K562 (cell line): ENCODE measurements around the gene SELPLG. TPM values are rescaled to one million over a fixed set of nuclear protein-coding genes. Genes with fewer than 3 reads are reported as not detected.
A peak's percentile ranks its signal among the peaks of the same experiment; 100 is the strongest.

ENCODE experiments used
- ATAC-seq: fragments of 200-7000 bp; cut with Tn5 transposase; 3 replicates; pipeline ENCODE4 v1.9.1; 2020; ENCODE audit warnings: moderate library complexity
- BruUV-seq: library from RNA; stranded (reverse); fragments of 400-500 nt; replicated peaks from 2 replicates; lab custom pipeline; 2021; lab: Mats Ljungman, UMichigan
- CTCF ChIA-PET: fragments of 300-600 bp; formaldehyde crosslinking; extraction: SDS; loops from one replicate; lab custom pipeline; 2021; ENCODE audit warnings: low intra/inter-chr PET ratio; lab: Yijun Ruan, JAX
- POLR2A ChIA-PET: fragments of 300-600, 350-650 bp; sonication (Branson Sonifier 250); formaldehyde crosslinking; extraction: SDS; loops from one replicate; lab custom pipeline; 2021; ENCODE audit warnings: antibody characterized with exemption, inconsistent platforms; lab: Yijun Ruan, JAX
- DNase-seq, 4 experiments: peaks; one replicate each; pipeline versions ENCODE4 v3.0.0 to v3.0.0-alpha.2; 2011 to 2018; ENCODE audit warnings: low spot score in 3 of 4, mixed read lengths in 3 of 4; ENCODE audit errors: extremely low read depth in 1 of 4
- FAIRE-seq: peaks from 2 replicates; lab custom pipeline; 2011; peaks lifted over from hg19 to GRCh38; lab: Jason Lieb, UNC
- H2AFZ ChIP-seq: 2 replicates; pipeline ENCODE4 v1.6.0; 2011; ENCODE audit warnings: low read depth, low read length, control low read depth, inconsistent platforms
- H3K27ac ChIP-seq: fragments of 200-600 bp; 3 replicates; pipeline ENCODE4 v1.8.0; 2011; ENCODE audit warnings: low read depth, mild to moderate bottlenecking, control low read depth, inconsistent platforms, low read length, moderate library complexity, mixed read lengths; ENCODE audit errors: extremely low read depth
- H3K27me3 ChIP-seq, 2 experiments: fragments of 300-600 bp in 1 of 2; 2 replicates in 1 of 2; 3 replicates in 1 of 2; pipeline versions ENCODE4 v1.6.0 to v1.8.0; 2011; ENCODE audit warnings: inconsistent platforms in 2 of 2, low read length in 2 of 2, mild to moderate bottlenecking in 1 of 2, mixed read lengths in 1 of 2, moderate library complexity in 1 of 2; ENCODE audit not compliant: control insufficient read depth in 2 of 2, insufficient read depth in 2 of 2
- H3K36me3 ChIP-seq: fragments of 300-600 bp; 3 replicates; pipeline ENCODE4 v1.8.0; 2011; ENCODE audit warnings: mild to moderate bottlenecking, low read length, inconsistent platforms; ENCODE audit not compliant: control insufficient read depth, insufficient read depth
- H3K4me1 ChIP-seq, 2 experiments: fragments of 200-600 bp in 1 of 2; replicated peaks in 1 of 2; 2 replicates in 1 of 2; 3 replicates in 1 of 2; pipeline versions ENCODE4 v1.5.1 to v1.8.0; 2011; ENCODE audit warnings: inconsistent platforms in 2 of 2, low read length in 2 of 2, mild to moderate bottlenecking in 1 of 2, mixed read lengths in 1 of 2, moderate library complexity in 1 of 2; ENCODE audit not compliant: control insufficient read depth in 2 of 2, insufficient read depth in 2 of 2
- H3K4me2 ChIP-seq: 2 replicates; pipeline ENCODE4 v1.6.1; 2011; ENCODE audit warnings: low read length, control low read depth, inconsistent platforms, mixed read lengths; ENCODE audit not compliant: insufficient read depth
- H3K4me3 ChIP-seq: fragments of 200-600 bp; sonication (generic), shearing (Covaris generic); 2 replicates; pipeline ENCODE4 v1.5.1; 2016; ENCODE audit warnings: control low read depth, inconsistent platforms
- H3K79me2 ChIP-seq: fragments of 200-600 bp; 3 replicates; pipeline ENCODE4 v1.8.0; 2011; ENCODE audit warnings: low read length, inconsistent platforms; ENCODE audit not compliant: control insufficient read depth, insufficient read depth
- H3K9ac ChIP-seq, 2 experiments: 2 replicates each; pipeline versions ENCODE4 v1.6.0 to v1.6.1; 2011; ENCODE audit warnings: low read depth in 2 of 2, low read length in 2 of 2, control low read depth in 1 of 2, inconsistent platforms in 1 of 2, mild to moderate bottlenecking in 1 of 2, mixed read lengths in 1 of 2; ENCODE audit not compliant: insufficient read depth in 1 of 2
- H3K9me1 ChIP-seq: one replicate; pipeline ENCODE4 v1.6.0; 2011; ENCODE audit warnings: inconsistent platforms, mild to moderate bottlenecking, low read length, moderate library complexity; ENCODE audit not compliant: control insufficient read depth, insufficient read depth
- H3K9me3 ChIP-seq: replicated peaks from 2 replicates; pipeline ENCODE4 v1.5.1; 2011; ENCODE audit warnings: low read depth, low read length, inconsistent platforms; ENCODE audit not compliant: control insufficient read depth, insufficient read depth
- H4K20me1 ChIP-seq: replicated peaks from 2 replicates; pipeline ENCODE4 v1.6.1; 2011; ENCODE audit warnings: low read length, inconsistent platforms, mixed read lengths; ENCODE audit not compliant: control insufficient read depth, insufficient read depth
- ADNP ChIP-seq: fragments of 200-800 bp; sonication (Bioruptor generic); IDR thresholded peaks from 2 replicates; pipeline ENCODE4 v1.6.1; 2016; ENCODE audit warnings: missing genetic modification characterization, missing compliant biosample characterization
- BCOR ChIP-seq: fragments of 450-650 bp; IDR thresholded peaks from 2 replicates; pipeline ENCODE4 v1.6.1; 2016
- BHLHE40 ChIP-seq: IDR thresholded peaks from 2 replicates; pipeline ENCODE4 v1.6.1; 2011; ENCODE audit warnings: low read length, improper control_type of control experiment
- GABPB1 ChIP-seq: sonication (generic); formaldehyde crosslinking; IDR thresholded peaks from 2 replicates; pipeline ENCODE4 v1.8.0; 2022; ENCODE audit warnings: mild to moderate bottlenecking, missing genetic modification reagents
- HDAC1 ChIP-seq, 2 experiments: fragments of 450-650 bp; IDR thresholded peaks; 2 replicates each; pipeline ENCODE4 v1.6.1; 2016 to 2017; ENCODE audit warnings: inconsistent platforms in 1 of 2, mild to moderate bottlenecking in 1 of 2, moderate library complexity in 1 of 2
- L3MBTL2 ChIP-seq: fragments of 450-650 bp; IDR thresholded peaks from 2 replicates; pipeline ENCODE4 v1.6.1; 2016; ENCODE audit warnings: mild to moderate bottlenecking, moderate library complexity
- PTBP1 ChIP-seq: fragments of 200-400 bp; formaldehyde crosslinking; IDR thresholded peaks from 2 replicates; pipeline ENCODE4 v1.6.1; 2017; ENCODE audit warnings: low read depth, low read length
- RBM25 ChIP-seq: fragments of 200-400 bp; formaldehyde crosslinking; IDR thresholded peaks from 2 replicates; pipeline ENCODE4 v1.6.1; 2018; ENCODE audit warnings: low read length, low read depth, moderate library complexity; ENCODE audit not compliant: severe bottlenecking
- RCOR1 ChIP-seq, 2 experiments: IDR thresholded peaks; 2 replicates each; pipeline ENCODE4 v1.6.1; 2012; ENCODE audit warnings: low read depth in 2 of 2, low read length in 2 of 2, borderline replicate concordance in 1 of 2, improper control_type of control experiment in 1 of 2
- SMAD2 ChIP-seq: fragments of 150-350 bp; IDR thresholded peaks from 2 replicates; pipeline ENCODE4 v1.6.1; 2014; ENCODE audit warnings: low read depth, mild to moderate bottlenecking, low read length
- SMARCA5 ChIP-seq: fragments of 450-650 bp; IDR thresholded peaks from 2 replicates; pipeline ENCODE4 v1.6.1; 2016
- SUPT5H ChIP-seq: fragments of 450-650 bp; IDR thresholded peaks from 2 replicates; pipeline ENCODE4 v1.6.1; 2016
- ZNF12 ChIP-seq: sonication (generic); formaldehyde crosslinking; IDR thresholded peaks from 2 replicates; pipeline ENCODE4 v1.4.0; 2020; ENCODE audit warnings: mild to moderate bottlenecking, missing genetic modification reagents
- ZNF197 ChIP-seq: fragments of 200-800 bp; sonication (Bioruptor generic); IDR thresholded peaks from 2 replicates; pipeline ENCODE4 v1.6.1; 2016; ENCODE audit warnings: low read depth, missing genetic modification characterization, missing compliant biosample characterization
- ZNF24 ChIP-seq: fragments of 450-650 bp; IDR thresholded peaks from 2 replicates; pipeline ENCODE4 v1.6.1; 2016
- ZNF3 ChIP-seq: fragments of 250-450 bp; sonication (Bioruptor Pico); IDR thresholded peaks from 2 replicates; pipeline ENCODE4 v1.5.0; 2021; ENCODE audit warnings: mild to moderate bottlenecking, moderate library complexity
- ZNF586 ChIP-seq: fragments of 450-650 bp; formaldehyde crosslinking; conservative IDR thresholded peaks from 2 replicates; pipeline ENCODE4 v1.4.0; 2020; ENCODE audit warnings: mild to moderate bottlenecking, moderate library complexity
- ZNF668 ChIP-seq: fragments of 250-450 bp; sonication (Bioruptor Pico); IDR thresholded peaks from 2 replicates; pipeline ENCODE4 v1.8.0; 2022; ENCODE audit warnings: mild to moderate bottlenecking, inconsistent platforms
- WGBS: fragments of 100-300 bp; shearing (Covaris generic); methylation state at CpG from one replicate; pipeline ENCODE4 v1.1.6; 2016; ENCODE audit warnings: low coverage, mixed read lengths; ENCODE audit not compliant: insufficient coverage; ENCODE audit errors: missing lambda C conversion rate; 5-methylcytosine and 5-hydroxymethylcytosine counted together
- in situ Hi-C: fragments of 300-500 bp; cut with MboI; formaldehyde crosslinking; loops from 4 replicates; pipeline ENCODE4 v1.15.0; 2018; ENCODE audit warnings: inconsistent platforms, mixed read lengths
- intact Hi-C: fragments of 100-400 bp; cut with micrococcal nuclease; formaldehyde crosslinking; loops from 2 replicates; pipeline ENCODE4 v1.14.2; 2022
- polyA plus RNA-seq, 8 experiments: library from polyadenylated mRNA; depleted of rRNA in 4 of 8; stranded (reverse) in 5 of 8; unstranded in 3 of 8; fragments of >200 nt; fragmentation: Nextera tagmentation in 2 of 8; fragmentation: Illumina TruSeq in 1 of 8; extraction: Ambion mirVana in 2 of 8; extraction: Trizol in 1 of 8; gene quantifications; 2 replicates each; pipeline versions ENCODE4 v1.2.1 to v1.2.3, GENCODE V29; 2011 to 2014; ENCODE audit warnings: inconsistent platforms in 1 of 8, missing spikeins in 1 of 8
- total RNA-seq, 7 experiments: library from RNA; depleted of rRNA in 6 of 7; stranded (reverse); fragments of >200 nt in 6 of 7; fragmentation: Illumina TruSeq in 2 of 7; extraction: Trizol in 2 of 7; gene quantifications; 2 replicates each; pipeline versions ENCODE4 v1.2.1 to v1.2.3, GENCODE V29; 2011 to 2021; ENCODE audit warnings: low replicate concordance in 1 of 7
- TF ChIP-seq, protein P1 (sequence below): fragments of 250-450 bp; sonication (Bioruptor Pico); IDR thresholded peaks from 2 replicates; pipeline ENCODE4 v1.8.0; 2021; ENCODE audit warnings: borderline replicate concordance, mild to moderate bottlenecking, moderate library complexity; ENCODE audit not compliant: poor library complexity, severe bottlenecking
- TF ChIP-seq, protein P2 (sequence below), 3 experiments: IDR thresholded peaks in 2 of 3; conservative IDR thresholded peaks in 1 of 3; 2 replicates each; pipeline ENCODE4 v1.5.1; 2011 to 2012; ENCODE audit warnings: low read length in 3 of 3, mild to moderate bottlenecking in 3 of 3, control low read depth in 2 of 3, improper control_type of control experiment in 1 of 3, inconsistent platforms in 1 of 3, low read depth in 1 of 3, mixed read lengths in 1 of 3, moderate library complexity in 1 of 3; ENCODE audit not compliant: insufficient read depth in 2 of 3

SELPLG gene
- total and polyA plus RNA-seq, 9 of the 15 experiments (the other 6 are each of a cell fraction or from before 2014, with no cell fraction given), result 0.22 to 10.2 (median 1.7) TPM

DNA sequence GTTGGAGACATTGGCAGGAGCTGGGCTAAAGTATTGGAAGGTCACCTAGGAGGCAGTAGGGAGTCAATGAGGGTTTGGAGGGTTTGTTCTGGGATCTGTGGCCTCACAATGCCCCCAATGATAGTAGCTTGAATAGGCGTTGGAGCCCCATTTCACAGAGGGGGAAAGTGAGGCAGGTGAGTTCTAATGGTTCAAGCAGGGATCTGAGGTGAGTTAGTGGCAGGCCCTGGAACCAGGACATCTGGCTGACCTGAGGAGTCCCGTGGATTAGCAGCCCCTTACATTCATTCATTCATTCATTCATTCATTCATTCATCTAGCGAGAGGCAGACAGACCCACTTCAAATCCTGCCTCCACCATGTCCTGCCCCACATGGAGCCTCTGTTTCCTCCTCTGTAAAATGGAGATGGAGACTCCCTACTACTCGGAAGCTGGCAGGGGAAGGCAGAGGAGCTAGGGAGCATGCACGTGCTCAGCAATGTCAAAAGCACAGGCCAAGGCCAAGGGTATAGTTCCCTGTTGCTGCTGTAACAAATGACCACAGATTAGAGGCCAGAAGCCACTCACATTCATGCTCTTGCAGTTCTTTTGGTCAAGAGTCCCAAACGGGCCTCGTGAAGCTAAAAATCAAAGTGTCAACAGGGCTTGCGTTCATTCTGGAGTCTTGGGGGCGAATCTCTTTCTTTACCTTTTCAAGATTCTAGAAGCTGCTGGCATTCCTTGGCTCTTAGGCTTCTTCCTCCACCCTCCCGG is 33.6 kb downstream of the SELPLG start:
- CTCF ChIA-PET, result interaction anchor here (0.7 kb wide), 1 partner anchor 487 kb away, joined by 4 read pairs; no protein-coding TSS in a partner anchor
- ATAC-seq (no peak), FAIRE-seq (no peak), DNase-seq (no peak)
- H3K27ac ChIP-seq, result no peak overlapping the region
- H3K9me1 ChIP-seq, result peaks cover 6% of the 10 kb centered on the region
- H3K4me2 ChIP-seq, result no peak overlapping the region
- H3K4me1 ChIP-seq, result peaks cover 0 to 11% of the 10 kb centered on the region in 2 experiments; a peak in 3 of 5 replicates
- H3K9ac ChIP-seq, result no peak overlapping the region
- POLR2A ChIA-PET, result interaction anchor here (0.5 to 0.9 kb wide), 3 partner anchors 24 to 736 kb away, joined by 4 to 5 read pairs (median 4); no protein-coding TSS in a partner anchor
- no peaks in the 10 kb centered on the region for H3K27me3 ChIP-seq
- H4K20me1 ChIP-seq, result peaks cover 6% of the 10 kb centered on the region; the same call in 1 of the 2 replicates
- 34% methylated on average over 10 of the region's 10 CpGs for WGBS
- in situ Hi-C loops (no loop called here), intact Hi-C loops (no loop called here)
- no peaks in the 10 kb centered on the region for H3K79me2 ChIP-seq
- BruUV-seq, result no TSS peak
- no peaks in the 10 kb centered on the region for H3K36me3 ChIP-seq
- no peak overlapping the region for H3K4me3 ChIP-seq
- H2AFZ ChIP-seq, result no peak overlapping the region
- H3K9me3 ChIP-seq, result no peaks in the 10 kb centered on the region
- TF ChIP-seq L3MBTL2 (0 out of 2 replicates have a peak, but pooled peaks have one; percentile 20), RBM25 (peak; percentile 94), PTBP1 (0 out of 2 replicates have a peak, but pooled peaks have one; percentile 68), BCOR (peak; percentile 93), GABPB1 (CRISPR knock-in tag) (no peak), ZNF586 (CRISPR knock-in tag) (no peak), SMAD2 (no peak), ADNP (peak; percentile 89), ZNF24 (peak; percentile 96), ZNF12 (CRISPR knock-in tag) (peak; percentile 97), SMARCA5 (0 out of 2 replicates have a peak, but pooled peaks have one; percentile 39), ZNF668 (CRISPR knock-in tag) (no peak), HDAC1 (IDR thresholded peaks at IDR 0.05) (no peak), ZNF197 (CRISPR knock-in tag) (no peak), SUPT5H (no peak), BHLHE40 (peak; percentile 14; the same call in 1 of the 2 replicates), RCOR1 (IDR thresholded peaks at IDR 0.05; ENCODE audit: borderline replicate concordance in 1 of 2, low read depth in 2 of 2, low read length in 2 of 2) (0 out of 4 replicates have a peak, but pooled peaks of 1 of the 2 experiments have one; percentile 52), ZNF3 (CRISPR knock-in tag) (peak; percentile 98)
- TF ChIP-seq, protein P1, sequence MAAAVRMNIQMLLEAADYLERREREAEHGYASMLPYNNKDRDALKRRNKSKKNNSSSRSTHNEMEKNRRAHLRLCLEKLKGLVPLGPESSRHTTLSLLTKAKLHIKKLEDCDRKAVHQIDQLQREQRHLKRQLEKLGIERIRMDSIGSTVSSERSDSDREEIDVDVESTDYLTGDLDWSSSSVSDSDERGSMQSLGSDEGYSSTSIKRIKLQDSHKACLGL (CRISPR knock-in tag), result no peak
- TF ChIP-seq, protein P2, sequence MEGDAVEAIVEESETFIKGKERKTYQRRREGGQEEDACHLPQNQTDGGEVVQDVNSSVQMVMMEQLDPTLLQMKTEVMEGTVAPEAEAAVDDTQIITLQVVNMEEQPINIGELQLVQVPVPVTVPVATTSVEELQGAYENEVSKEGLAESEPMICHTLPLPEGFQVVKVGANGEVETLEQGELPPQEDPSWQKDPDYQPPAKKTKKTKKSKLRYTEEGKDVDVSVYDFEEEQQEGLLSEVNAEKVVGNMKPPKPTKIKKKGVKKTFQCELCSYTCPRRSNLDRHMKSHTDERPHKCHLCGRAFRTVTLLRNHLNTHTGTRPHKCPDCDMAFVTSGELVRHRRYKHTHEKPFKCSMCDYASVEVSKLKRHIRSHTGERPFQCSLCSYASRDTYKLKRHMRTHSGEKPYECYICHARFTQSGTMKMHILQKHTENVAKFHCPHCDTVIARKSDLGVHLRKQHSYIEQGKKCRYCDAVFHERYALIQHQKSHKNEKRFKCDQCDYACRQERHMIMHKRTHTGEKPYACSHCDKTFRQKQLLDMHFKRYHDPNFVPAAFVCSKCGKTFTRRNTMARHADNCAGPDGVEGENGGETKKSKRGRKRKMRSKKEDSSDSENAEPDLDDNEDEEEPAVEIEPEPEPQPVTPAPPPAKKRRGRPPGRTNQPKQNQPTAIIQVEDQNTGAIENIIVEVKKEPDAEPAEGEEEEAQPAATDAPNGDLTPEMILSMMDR (IDR thresholded peaks at IDR 0.05 in 2 of 3, conservative IDR thresholded peaks at IDR 0.05 in 1 of 3; ENCODE audit: insufficient read depth in 2 of 3, low read depth in 1 of 3, low read length in 3 of 3), result 0 out of 6 replicates have a peak, but pooled peaks of 1 of the 3 experiments have one; percentile 2
